ENCODE data around the gene PRPF18.

DNA sequence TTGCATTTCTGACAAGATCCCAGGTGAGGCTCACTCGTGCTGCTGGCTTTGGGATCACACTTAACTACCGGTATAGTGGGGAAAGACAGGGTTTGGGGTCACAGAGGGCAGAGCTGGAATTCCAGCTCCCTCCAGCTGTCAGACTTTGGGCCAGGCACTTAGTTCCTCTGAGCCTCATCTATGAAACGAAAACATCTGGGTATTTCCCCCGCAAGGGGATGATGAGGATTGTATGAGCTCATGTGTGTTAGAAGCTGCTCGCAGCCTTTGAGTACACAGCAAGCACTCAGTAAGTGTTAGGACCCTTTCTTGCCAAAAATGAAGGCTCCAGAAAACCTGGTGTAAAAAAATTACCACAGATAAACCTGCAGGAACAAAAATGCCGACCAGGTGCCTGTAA, 66.1 kb downstream of the PRPF18 start:
- TF ChIP-seq, protein P1, sequence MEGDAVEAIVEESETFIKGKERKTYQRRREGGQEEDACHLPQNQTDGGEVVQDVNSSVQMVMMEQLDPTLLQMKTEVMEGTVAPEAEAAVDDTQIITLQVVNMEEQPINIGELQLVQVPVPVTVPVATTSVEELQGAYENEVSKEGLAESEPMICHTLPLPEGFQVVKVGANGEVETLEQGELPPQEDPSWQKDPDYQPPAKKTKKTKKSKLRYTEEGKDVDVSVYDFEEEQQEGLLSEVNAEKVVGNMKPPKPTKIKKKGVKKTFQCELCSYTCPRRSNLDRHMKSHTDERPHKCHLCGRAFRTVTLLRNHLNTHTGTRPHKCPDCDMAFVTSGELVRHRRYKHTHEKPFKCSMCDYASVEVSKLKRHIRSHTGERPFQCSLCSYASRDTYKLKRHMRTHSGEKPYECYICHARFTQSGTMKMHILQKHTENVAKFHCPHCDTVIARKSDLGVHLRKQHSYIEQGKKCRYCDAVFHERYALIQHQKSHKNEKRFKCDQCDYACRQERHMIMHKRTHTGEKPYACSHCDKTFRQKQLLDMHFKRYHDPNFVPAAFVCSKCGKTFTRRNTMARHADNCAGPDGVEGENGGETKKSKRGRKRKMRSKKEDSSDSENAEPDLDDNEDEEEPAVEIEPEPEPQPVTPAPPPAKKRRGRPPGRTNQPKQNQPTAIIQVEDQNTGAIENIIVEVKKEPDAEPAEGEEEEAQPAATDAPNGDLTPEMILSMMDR (IDR thresholded peaks at IDR 0.05), result no peak
- no peak for TF ChIP-seq POLR2A (IDR thresholded peaks at IDR 0.05)
